Stomach (tissue), 9 donors: Measurements from ENCODE around the gene FKBP10. TPM values are rescaled to one million over a fixed set of nuclear protein-coding genes. Genes with fewer than 3 reads are reported as not detected.

ENCODE experiments used
- DNase-seq, 2 donors: peaks; one replicate each; pipeline versions ENCODE4 v3.0.0 to v3.0.0-alpha.2; 2013 to 2019
- H3K27ac ChIP-seq, 5 donors: fragments of 200-600 bp in 4 of 5; sonication (generic) in 4 of 5; one replicate each; pipeline ENCODE4 v1.5.1; 2013 to 2019; ENCODE audit warnings: mild to moderate bottlenecking in 1 of 5, moderate library complexity in 1 of 5
- H3K27me3 ChIP-seq, 3 donors: fragments of 200-600 bp; sonication (generic); one replicate each; pipeline ENCODE4 v1.5.1; 2017 to 2019; ENCODE audit warnings: mixed run types in 1 of 3
- H3K36me3 ChIP-seq, 4 donors: fragments of 200-600 bp; sonication (generic); 1 replicate in 3 of 4; 2 replicates in 1 of 4; pipeline ENCODE4 v1.5.1; 2016 to 2019
- H3K4me1 ChIP-seq, 4 donors: fragments of 200-600 bp; sonication (generic); one replicate each; pipeline ENCODE4 v1.5.1; 2016 to 2019
- H3K4me3 ChIP-seq, 4 donors: fragments of 200-600 bp; sonication (generic) in 3 of 4; one replicate each; pipeline ENCODE4 v1.5.1; 2016 to 2019; ENCODE audit warnings: mild to moderate bottlenecking in 1 of 4
- H3K9me3 ChIP-seq, 4 donors: fragments of 200-600 bp; sonication (generic); one replicate each; pipeline ENCODE4 v1.5.1; 2016 to 2019
- EP300 ChIP-seq: sonication (generic); formaldehyde crosslinking; IDR thresholded peaks from one replicate; pipeline ENCODE4 v1.6.1; 2017; ENCODE audit warnings: antibody characterized with exemption
- POLR2A ChIP-seq, 4 donors: fragments of 450-650 bp; IDR thresholded peaks; one replicate each; pipeline ENCODE4 v1.6.1; 2016; ENCODE audit warnings: antibody characterized with exemption in 4 of 4, control low read depth in 2 of 4, mild to moderate bottlenecking in 1 of 4, moderate library complexity in 1 of 4
- POLR2AphosphoS5 ChIP-seq, 3 donors: sonication (generic); formaldehyde crosslinking; IDR thresholded peaks; one replicate each; pipeline ENCODE4 v1.6.1; 2016; ENCODE audit warnings: antibody characterized with exemption in 3 of 3
- WGBS, 5 donors: extraction: QIAGEN DNeasy Blood & Tissue Kit in 3 of 5; methylation state at CpG; one replicate each; pipeline versions ENCODE4 v1.1.5 to v1.1.7; 2013 to 2018; 5-methylcytosine and 5-hydroxymethylcytosine counted together
- intact Hi-C: fragments of 100-400 bp; cut with DNase I; formaldehyde crosslinking; loops from one replicate; pipeline ENCODE4 v1.15.1; 2023; ENCODE audit warnings: low total_unique reads
- polyA plus RNA-seq, 3 donors: library from polyadenylated mRNA; stranded (reverse); fragments of 200-250 nt; gene quantifications; one replicate each; pipeline ENCODE4 v1.2.3, GENCODE V29; 2013
- total RNA-seq, 5 donors: library from RNA; depleted of rRNA; stranded (reverse); fragments of >200 nt; gene quantifications; one replicate each; pipeline versions ENCODE4 v1.1.0 to v1.2.3, GENCODE V29; 2014 to 2016
- TF ChIP-seq, protein P1 (sequence below), 7 experiments: fragments of 450-650 bp in 4 of 7; fragments of 200-600 bp in 3 of 7; sonication (generic) in 3 of 7; IDR thresholded peaks; one replicate each; pipeline ENCODE4 v1.5.1; 2016 to 2019; ENCODE audit warnings: antibody characterized with exemption in 7 of 7, control low read depth in 2 of 7, mild to moderate bottlenecking in 1 of 7
- donor health status: healthy with polysubstance abuse.
- donor health status: Bipolar disorder and iron deficiency.
- donor health status: healthy.

Gene FKBP10
- total and polyA plus RNA-seq, 8 donors, result 4.6 to 45.3 (median 14.9) TPM

- WGBS, 5 donors, result 8 to 11% (median 10%) methylated on average over 10 to 14 of the region's 14 CpGs
- Histone ChIP-seq H3K4me3 (peak overlapping the region in 1 of 4 donors; percentile 14), H3K27me3 (no peaks in the 10 kb centered on the region), H3K9me3 (no peaks in the 10 kb centered on the region), H3K36me3 (peaks cover 0 to 20% (median 7%) of the 10 kb centered on the region in 4 donors), H3K27ac (peak overlapping the region in 4 of 5 donors; percentile 23 to 72 (median 40)), H3K4me1 (peaks cover 8 to 19% (median 12%) of the 10 kb centered on the region in 4 donors)
- intact Hi-C loops, result loop anchor here (5.0 kb wide), 1 partner anchor 64 kb away; no protein-coding TSS in a partner anchor
- DNase-seq, result peak; percentile 89 to 93
- TF ChIP-seq POLR2A (IDR thresholded peaks at IDR 0.05) (no peak), POLR2AphosphoS5 (IDR thresholded peaks at IDR 0.05) (peak in 1 of 3 donors; percentile 69), EP300 (no peak)
- TF ChIP-seq, protein P1, sequence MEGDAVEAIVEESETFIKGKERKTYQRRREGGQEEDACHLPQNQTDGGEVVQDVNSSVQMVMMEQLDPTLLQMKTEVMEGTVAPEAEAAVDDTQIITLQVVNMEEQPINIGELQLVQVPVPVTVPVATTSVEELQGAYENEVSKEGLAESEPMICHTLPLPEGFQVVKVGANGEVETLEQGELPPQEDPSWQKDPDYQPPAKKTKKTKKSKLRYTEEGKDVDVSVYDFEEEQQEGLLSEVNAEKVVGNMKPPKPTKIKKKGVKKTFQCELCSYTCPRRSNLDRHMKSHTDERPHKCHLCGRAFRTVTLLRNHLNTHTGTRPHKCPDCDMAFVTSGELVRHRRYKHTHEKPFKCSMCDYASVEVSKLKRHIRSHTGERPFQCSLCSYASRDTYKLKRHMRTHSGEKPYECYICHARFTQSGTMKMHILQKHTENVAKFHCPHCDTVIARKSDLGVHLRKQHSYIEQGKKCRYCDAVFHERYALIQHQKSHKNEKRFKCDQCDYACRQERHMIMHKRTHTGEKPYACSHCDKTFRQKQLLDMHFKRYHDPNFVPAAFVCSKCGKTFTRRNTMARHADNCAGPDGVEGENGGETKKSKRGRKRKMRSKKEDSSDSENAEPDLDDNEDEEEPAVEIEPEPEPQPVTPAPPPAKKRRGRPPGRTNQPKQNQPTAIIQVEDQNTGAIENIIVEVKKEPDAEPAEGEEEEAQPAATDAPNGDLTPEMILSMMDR (IDR thresholded peaks at IDR 0.05), result peak in 6 of 7 experiments; percentile 59 to 98 (median 96)
These were observed 11.2 kb upstream of the FKBP10 start for GRCh38 chr17:41801374-41802271.

DNA sequence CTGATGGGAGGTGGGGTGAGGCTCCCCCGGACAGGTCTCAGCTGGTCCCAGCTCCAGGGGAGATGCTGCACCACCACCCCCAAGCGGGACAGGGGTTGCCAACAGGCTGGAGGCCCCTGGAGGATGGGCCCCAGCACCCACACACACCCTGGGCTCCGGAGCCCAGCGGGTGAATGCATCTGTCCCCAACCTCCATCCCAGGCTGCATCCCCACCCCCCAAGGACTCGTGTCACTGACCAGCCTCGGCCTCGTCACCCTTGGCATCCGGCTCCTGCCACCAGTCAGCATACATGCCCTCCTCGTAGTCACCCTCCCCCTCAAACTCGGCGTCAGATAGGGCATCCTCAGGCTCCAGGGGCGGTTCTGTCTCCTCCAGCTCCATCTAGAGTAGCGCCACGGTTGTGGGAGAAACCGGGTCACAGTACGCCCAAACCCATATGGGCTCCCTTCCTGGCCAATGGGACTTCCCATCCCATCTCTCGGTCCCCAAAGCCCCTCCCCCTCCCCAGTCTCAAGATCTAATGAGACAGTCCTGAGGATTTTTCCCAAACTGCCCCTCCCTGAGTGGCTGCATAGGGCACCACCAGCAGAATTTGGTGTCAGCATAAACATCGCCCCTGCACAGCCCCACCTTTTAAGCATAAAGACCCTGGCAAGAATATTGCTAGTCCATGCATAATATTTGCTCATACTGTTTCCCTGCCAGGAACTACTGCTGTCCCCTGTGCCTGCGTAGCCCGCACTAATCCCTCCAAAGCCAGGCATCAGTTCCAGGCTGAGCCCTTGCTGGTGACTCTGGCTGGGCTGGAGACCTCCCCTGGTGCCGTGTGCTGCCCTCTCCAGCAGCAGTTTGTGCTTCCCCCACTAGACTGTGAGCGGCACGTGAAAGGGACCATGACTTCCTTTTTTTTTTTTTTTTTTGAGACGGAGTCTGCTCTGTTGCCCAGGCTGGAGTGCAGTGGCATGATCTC lies 9.5 kb upstream of the FKBP10 start:
- DNase-seq, result no peak
- no peak overlapping the region for H3K27ac ChIP-seq
- TF ChIP-seq POLR2AphosphoS5 (IDR thresholded peaks at IDR 0.05) (no peak), EP300 (no peak), POLR2A (IDR thresholded peaks at IDR 0.05) (no peak)
- TF ChIP-seq, protein P1 (IDR thresholded peaks at IDR 0.05), result no peak
- peaks cover 8 to 19% (median 12%) of the 10 kb centered on the region in 4 donors for H3K4me1 ChIP-seq
- intact Hi-C loops, result loop anchor here (5.0 kb wide), 1 partner anchor 66 kb away; no protein-coding TSS in a partner anchor
- H3K4me3 ChIP-seq, result no peak overlapping the region
- no peaks in the 10 kb centered on the region for H3K27me3 ChIP-seq
- WGBS, 5 donors, result 57 to 72% (median 68%) methylated on average over 22 to 24 of the region's 24 CpGs
- peaks cover 0 to 32% (median 10%) of the 10 kb centered on the region in 4 donors for H3K36me3 ChIP-seq
- no peaks in the 10 kb centered on the region for H3K9me3 ChIP-seq

GRCh38 chr17:41806685-41807445 lies 5.9 kb upstream of the FKBP10 start:
- no peaks in the 10 kb centered on the region for H3K9me3 ChIP-seq
- no peak overlapping the region for H3K4me3 ChIP-seq
- no peak overlapping the region for H3K27ac ChIP-seq
- WGBS, 5 donors, result 71 to 84% (median 81%) methylated on average over 4 to 8 of the region's 8 CpGs
- TF ChIP-seq, protein P1 (IDR thresholded peaks at IDR 0.05), result no peak
- TF ChIP-seq EP300 (no peak), POLR2A (IDR thresholded peaks at IDR 0.05) (no peak), POLR2AphosphoS5 (IDR thresholded peaks at IDR 0.05) (peak in 1 of 3 donors; percentile 43)
- peaks cover 0 to under 1% (median 0%) of the 10 kb centered on the region in 3 donors for H3K27me3 ChIP-seq
- peaks cover 0 to 34% (median 10%) of the 10 kb centered on the region in 4 donors for H3K36me3 ChIP-seq
- DNase-seq, result peak in 1 of 2 donors; percentile 55
- H3K4me1 ChIP-seq, result peaks cover 21 to 28% (median 24%) of the 10 kb centered on the region in 4 donors
- intact Hi-C loops, result no loop called here
